ENCODE data around the gene SULT1A1.
"Not testable (repeated sequence)": the region's sequence is repeated elsewhere in the genome, so short reads cannot be mapped to it uniquely, and the experiment has no call there.

SULT1A1 gene

GRCh38 chr16:28608867-28609596 lies 812 bp downstream of the SULT1A1 start:
- DNase-seq (ENCODE audit: low read depth in 3 of 3) = not testable (repeated sequence)

- DNase-seq (ENCODE audit: low read depth in 3 of 3) = not testable (repeated sequence)
Observed at GRCh38 chr16:28608496-28608808, 1.4 kb downstream of the SULT1A1 start.

- DNase-seq (ENCODE audit: low read depth in 3 of 3) = not testable (repeated sequence)
Observed at GRCh38 chr16:28607681-28608495, 2.0 kb downstream of the SULT1A1 start.

GRCh38 chr16:28607116-28607623 lies 2.7 kb downstream of the SULT1A1 start:
- DNase-seq (ENCODE audit: low read depth in 3 of 3) = no peak

GRCh38 chr16:28606291-28607115 lies 3.3 kb downstream of the SULT1A1 start:
- no peak for DNase-seq (ENCODE audit: low read depth in 3 of 3)

GRCh38 chr16:28604186-28604565 lies 5.7 kb downstream of the SULT1A1 start:
- no peak for DNase-seq (ENCODE audit: low read depth in 3 of 3)

GRCh38 chr16:28603381-28604185 lies 6.3 kb downstream of the SULT1A1 start:
- DNase-seq (ENCODE audit: low read depth in 3 of 3) = no peak

GRCh38 chr16:28602529-28602928 lies 7.3 kb downstream of the SULT1A1 start:
- DNase-seq (ENCODE audit: low read depth in 3 of 3) = no peak

- not testable (repeated sequence) for DNase-seq (ENCODE audit: low read depth in 3 of 3)
Observed at GRCh38 chr16:28602062-28602461, 7.8 kb downstream of the SULT1A1 start.

- not testable (repeated sequence) for DNase-seq (ENCODE audit: low read depth in 3 of 3)
Observed at GRCh38 chr16:28601589-28601988, 8.3 kb downstream of the SULT1A1 start.

GRCh38 chr16:28600965-28601364 lies 8.9 kb downstream of the SULT1A1 start:
- DNase-seq (ENCODE audit: low read depth in 3 of 3) = not testable (repeated sequence)

- not testable (repeated sequence) for DNase-seq (ENCODE audit: low read depth in 3 of 3)
Observed at GRCh38 chr16:28599377-28600285, 10.2 kb downstream of the SULT1A1 start.

- DNase-seq (ENCODE audit: low read depth in 3 of 3) = no peak
Observed at GRCh38 chr16:28597692-28598261, 12.1 kb downstream of the SULT1A1 start.

- no peak for DNase-seq (ENCODE audit: low read depth in 3 of 3)
Observed at GRCh38 chr16:28596840-28597691, 12.8 kb downstream of the SULT1A1 start, which contains the start of gene SULT1A2. TSS of gene SULT1A2 (minus strand) at chr16:28597050. CDS start at chr16:28595930, 1,120 bp downstream.

GRCh38 chr16:28596115-28596630 lies 13.7 kb downstream of the SULT1A1 start:
- DNase-seq (ENCODE audit: low read depth in 3 of 3) = no peak

GRCh38 chr16:28595451-28595850 lies 14.4 kb downstream of the SULT1A1 start:
- DNase-seq (ENCODE audit: low read depth in 3 of 3) = not testable (repeated sequence)

GRCh38 chr16:28592979-28593553 lies 16.8 kb downstream of the SULT1A1 start:
- no peak for DNase-seq (ENCODE audit: low read depth in 3 of 3)

- DNase-seq (ENCODE audit: low read depth in 3 of 3) = no peak
Observed at GRCh38 chr16:28592511-28592910, 17.3 kb downstream of the SULT1A1 start.

Data from stimulated activated CD4-positive, alpha-beta T cell treated with anti-CD3 and anti-CD28 coated beads, TNF-alpha, amount 100 ng/mL, for 24 hours (primary cell).